SH-SY5Y (cell line): ENCODE data around the gene GMDS.

Source experiments
- GATA2 ChIP-seq: IDR thresholded peaks from 2 replicates; pipeline ENCODE4 v1.6.1; 2011; ENCODE audit warnings: mild to moderate bottlenecking, low read depth, low read length
- GATA3 ChIP-seq: IDR thresholded peaks from 2 replicates; pipeline ENCODE4 v1.6.1; 2011; ENCODE audit warnings: low read depth, mild to moderate bottlenecking, low read length, moderate library complexity

- TF ChIP-seq GATA2: no peak
- no peak for TF ChIP-seq GATA3
Measured at GRCh38 chr6:2117447-2117846, 128.0 kb downstream of the GMDS start.
